Measurements from ENCODE around the gene SCCPDH.
"Not testable (repeated sequence)": the region's sequence is repeated elsewhere in the genome, so short reads cannot be mapped to it uniquely, and the experiment has no call there.

Gene SCCPDH

DNA sequence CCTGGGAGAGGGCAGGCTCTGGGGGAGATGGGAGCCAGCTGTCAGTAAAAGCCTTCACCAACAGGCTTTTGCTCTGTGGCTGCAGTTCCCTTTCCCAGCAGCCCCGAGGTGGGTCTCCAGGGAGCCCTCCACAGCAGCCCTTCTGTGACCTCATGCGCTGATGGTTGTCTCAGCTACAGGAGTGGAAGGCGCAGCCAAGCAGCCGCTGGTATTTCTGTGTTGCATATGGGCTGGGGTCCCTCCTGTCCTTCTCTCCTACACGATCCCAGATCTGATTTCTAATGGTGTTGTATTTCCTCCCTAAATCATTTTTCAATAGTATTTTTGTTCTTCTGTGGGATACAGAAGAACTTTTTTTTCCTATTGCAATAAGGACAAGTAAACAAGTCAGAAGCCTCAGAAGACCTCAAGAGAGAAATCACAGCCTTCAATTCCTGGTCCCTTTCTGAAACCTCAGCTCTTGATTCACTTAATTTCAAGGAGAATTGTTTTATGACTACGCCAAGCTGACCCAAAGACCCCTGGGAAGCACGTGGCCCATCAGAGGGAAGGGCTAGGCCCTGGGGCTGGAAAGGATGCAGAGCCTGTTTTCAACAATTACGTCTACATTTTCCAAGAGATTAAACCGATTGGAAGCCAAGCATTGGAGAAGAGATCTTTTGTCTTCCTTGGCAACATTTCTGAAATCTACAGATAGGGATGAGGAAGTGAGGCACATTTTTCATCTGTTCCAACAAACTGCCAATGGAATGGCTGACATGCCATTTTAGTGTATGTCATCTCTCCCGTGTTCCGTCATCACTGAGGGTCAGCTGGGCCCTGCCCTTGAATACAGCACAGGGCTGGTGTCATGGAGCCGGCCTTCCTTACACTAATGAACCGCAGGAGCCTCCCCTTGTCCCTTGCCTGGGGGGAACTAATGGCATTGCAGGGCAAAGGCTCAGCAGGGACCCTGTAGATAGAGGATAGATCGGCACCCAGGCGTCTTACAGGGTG is 42.0 kb upstream of the SCCPDH start:
- DNase-seq (ENCODE audit: low spot score), result no peak
- TF ChIP-seq, protein P1, sequence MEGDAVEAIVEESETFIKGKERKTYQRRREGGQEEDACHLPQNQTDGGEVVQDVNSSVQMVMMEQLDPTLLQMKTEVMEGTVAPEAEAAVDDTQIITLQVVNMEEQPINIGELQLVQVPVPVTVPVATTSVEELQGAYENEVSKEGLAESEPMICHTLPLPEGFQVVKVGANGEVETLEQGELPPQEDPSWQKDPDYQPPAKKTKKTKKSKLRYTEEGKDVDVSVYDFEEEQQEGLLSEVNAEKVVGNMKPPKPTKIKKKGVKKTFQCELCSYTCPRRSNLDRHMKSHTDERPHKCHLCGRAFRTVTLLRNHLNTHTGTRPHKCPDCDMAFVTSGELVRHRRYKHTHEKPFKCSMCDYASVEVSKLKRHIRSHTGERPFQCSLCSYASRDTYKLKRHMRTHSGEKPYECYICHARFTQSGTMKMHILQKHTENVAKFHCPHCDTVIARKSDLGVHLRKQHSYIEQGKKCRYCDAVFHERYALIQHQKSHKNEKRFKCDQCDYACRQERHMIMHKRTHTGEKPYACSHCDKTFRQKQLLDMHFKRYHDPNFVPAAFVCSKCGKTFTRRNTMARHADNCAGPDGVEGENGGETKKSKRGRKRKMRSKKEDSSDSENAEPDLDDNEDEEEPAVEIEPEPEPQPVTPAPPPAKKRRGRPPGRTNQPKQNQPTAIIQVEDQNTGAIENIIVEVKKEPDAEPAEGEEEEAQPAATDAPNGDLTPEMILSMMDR (IDR thresholded peaks at IDR 0.05; ENCODE audit: extremely low read depth, missing control alignments), result no peak

DNA sequence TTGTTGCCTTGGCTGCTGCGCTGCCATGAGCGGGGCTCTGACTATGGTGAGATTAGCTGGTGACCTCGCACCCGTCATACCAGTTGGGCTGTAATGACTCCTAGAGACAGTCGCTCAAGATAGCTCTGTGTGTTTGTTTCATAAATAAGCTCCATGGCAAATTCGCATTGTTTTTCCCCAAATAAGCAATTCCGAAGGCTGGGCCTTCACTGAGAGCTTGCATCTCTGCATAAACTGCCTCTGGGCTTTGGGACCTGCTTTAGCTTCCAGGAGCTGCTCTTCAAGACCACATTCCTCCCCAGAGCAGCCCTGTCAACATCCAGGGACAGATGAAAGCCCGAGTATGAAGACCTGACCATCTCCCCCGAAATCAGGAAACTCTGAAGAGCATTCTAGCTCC is 40.7 kb upstream of the SCCPDH start:
- no peak for DNase-seq (ENCODE audit: low spot score)
- TF ChIP-seq, protein P1 (IDR thresholded peaks at IDR 0.05; ENCODE audit: extremely low read depth, missing control alignments), result no peak

DNA sequence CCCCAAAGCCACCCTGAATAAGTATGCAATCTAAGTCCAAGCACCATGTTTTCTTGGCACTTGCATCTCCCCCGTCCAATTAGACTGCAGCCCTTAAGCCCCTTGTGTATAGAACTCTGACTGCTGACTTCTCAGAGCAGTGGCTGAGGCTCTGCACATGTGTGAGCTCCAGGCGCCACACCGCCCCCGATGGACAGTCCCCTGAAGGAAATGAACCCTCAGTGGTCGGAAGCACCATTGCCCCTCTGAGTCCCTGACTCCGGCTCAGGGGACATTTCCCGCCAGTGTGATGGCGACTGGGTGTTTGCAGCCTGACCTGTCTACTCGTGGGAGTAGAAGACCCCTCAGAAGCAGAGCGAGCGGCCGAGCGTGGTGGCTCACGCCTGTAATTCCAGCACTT is 37.2 kb upstream of the SCCPDH start:
- TF ChIP-seq, protein P1 (IDR thresholded peaks at IDR 0.05; ENCODE audit: extremely low read depth, missing control alignments), result no peak
- no peak for DNase-seq (ENCODE audit: low spot score)

DNA sequence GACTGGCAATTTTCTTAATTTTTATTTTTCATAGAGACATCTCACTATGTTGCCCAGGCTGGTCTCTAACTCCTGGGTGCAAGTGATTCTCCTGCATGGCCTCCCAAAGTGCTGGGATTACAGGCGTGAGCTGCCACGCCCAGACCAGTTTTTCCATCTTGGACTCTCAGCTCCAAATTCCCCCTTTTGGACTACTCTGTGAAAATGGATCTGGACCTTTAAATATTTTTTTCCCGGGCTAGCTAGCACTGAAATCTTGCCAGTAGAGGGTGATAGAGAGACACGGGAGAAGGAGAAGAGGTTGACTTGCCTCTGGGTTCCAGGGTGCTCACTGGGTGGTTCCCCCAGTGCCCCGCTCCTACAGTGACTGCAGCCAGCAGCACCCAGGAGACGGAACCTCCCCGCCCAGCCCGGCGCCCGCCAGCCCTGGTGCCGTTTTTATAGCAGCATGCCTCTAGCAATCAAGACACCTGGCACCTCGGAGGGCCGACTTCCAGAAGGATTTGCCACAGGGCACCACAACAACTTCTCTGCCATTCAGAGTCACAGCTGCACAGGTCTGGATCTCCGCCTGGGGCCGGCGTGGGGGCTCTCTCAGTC is 34.7 kb upstream of the SCCPDH start:
- peak; percentile 89 for DNase-seq (ENCODE audit: low spot score)
- TF ChIP-seq, protein P1 (IDR thresholded peaks at IDR 0.05; ENCODE audit: extremely low read depth, missing control alignments), result peak; percentile 61

DNA sequence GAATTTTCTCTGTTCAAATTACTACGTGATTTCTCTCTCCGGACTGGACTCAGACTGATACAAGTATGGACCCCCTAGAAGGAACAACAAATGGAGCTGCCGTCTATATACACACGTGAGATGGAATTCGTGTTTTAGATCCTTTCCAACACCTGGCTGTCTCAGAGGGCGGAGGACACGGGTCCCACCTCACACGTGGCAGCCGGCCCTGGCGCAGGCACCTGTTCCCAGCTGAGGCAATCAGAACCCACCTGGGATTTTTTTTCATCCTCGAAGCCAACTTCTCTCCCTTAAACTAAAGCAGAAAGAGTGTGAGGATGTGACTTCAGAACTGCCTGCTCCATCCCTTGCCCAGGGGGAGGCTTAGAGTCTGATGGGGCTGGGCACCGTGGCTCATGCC is 34.1 kb upstream of the SCCPDH start:
- TF ChIP-seq, protein P1 (IDR thresholded peaks at IDR 0.05; ENCODE audit: extremely low read depth, missing control alignments), result no peak
- DNase-seq (ENCODE audit: low spot score), result no peak

DNA sequence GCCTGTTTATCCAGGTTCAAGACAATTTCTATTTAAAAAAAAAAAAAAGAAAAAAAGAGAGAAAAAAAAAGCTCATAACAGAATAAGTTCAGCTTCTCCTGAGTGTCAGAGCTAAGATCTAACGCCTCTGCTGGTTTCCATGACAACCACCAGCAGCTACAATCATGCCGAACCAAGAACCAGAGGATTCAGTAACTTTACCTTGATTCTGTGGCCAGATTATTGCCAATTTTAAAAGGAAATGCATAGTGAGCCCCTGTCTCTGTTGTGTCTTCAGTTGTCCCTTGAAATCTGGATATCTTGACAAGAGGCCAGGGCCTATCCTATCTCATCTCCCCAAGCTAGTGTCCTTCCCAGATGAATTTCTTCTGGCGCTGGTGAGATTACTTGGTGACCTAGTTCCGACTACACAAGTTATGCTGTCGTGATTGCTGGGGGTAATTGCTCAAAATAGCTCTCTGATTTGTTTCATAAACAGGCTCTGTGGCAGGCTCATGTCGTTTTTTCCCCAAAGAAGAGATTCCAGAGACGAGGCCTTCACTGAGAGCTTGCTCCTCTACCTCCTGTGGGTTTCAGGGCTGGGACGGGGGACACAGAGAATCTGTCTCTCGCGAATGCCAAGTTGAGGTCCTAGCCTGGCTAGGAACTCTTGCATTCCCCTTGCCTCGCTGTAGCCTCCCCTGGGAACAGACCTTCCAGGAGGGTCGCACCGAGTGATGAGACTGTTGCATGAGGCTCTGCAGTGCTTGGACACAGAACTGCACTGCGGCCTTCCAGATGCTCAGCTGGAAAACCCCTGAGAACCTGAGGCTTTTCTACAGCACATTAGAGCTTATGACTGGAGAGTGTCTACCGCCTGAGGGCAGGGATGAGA is 32.4 kb upstream of the SCCPDH start:
- TF ChIP-seq, protein P1 (IDR thresholded peaks at IDR 0.05; ENCODE audit: extremely low read depth, missing control alignments), result no peak
- DNase-seq (ENCODE audit: low spot score), result no peak

DNA sequence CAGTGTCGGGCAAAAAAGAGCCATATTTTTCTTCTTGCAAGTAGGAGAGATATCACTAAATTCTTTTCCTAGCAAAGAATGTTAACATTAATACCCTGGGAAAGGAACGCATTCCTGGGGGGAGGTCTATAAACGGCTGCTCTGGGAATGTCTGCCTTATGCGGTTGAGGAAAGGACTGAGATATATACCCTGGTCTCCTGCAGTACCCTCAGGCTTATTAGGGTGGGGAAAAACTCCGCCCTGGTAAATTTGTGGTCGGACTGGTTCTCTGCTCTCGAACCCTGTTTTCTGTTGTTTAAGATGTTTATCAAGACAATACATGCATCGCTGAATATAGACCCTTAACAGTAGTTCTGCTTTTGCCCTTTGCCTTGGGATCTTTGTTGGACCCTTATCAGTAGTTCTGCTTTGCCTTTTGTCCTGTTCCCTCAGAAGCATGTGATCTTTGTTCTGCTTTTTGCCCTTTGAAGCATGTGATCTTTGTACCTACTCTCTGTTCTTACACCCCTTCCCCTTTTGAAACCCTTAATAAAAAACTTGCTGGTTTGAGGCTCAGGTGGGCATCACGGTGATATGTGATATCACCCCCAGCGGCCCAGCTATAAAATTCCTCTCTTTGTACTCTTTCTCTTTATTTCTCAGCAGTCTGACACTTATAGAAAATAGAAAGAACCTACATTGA is 29.9 kb upstream of the SCCPDH start:
- not testable (repeated sequence) for DNase-seq (ENCODE audit: low spot score)

Data from GM20000 (cell line).